Endothelial cell of umbilical vein (primary cell): ENCODE data around the gene FADS2. TPM values are rescaled to one million over a fixed set of nuclear protein-coding genes. Genes with fewer than 3 reads are reported as not detected.

Experiments
- BruUV-seq: library from RNA; stranded (reverse); fragments of 400-500 nt; replicated peaks from 2 replicates; lab custom pipeline; 2021; lab: Mats Ljungman, UMichigan
- CTCF ChIA-PET: fragments of 300-600, 350-600 bp; sonication (Branson Sonifier 250); formaldehyde crosslinking; loops from one replicate; lab custom pipeline; 2021; ENCODE audit warnings: antibody characterized with exemption, inconsistent platforms; lab: Charles Lee
- POLR2A ChIA-PET: fragments of 300-600, 350-600 bp; sonication (Branson Sonifier 250); formaldehyde crosslinking; loops from one replicate; lab custom pipeline; 2021; ENCODE audit warnings: antibody characterized with exemption, inconsistent platforms; lab: Charles Lee
- DNase-seq: peaks from one replicate; pipeline ENCODE4 v3.0.0-alpha.2; 2011; ENCODE audit warnings: low read depth, low spot score
- FAIRE-seq: peaks from 2 replicates; lab custom pipeline; 2011; peaks lifted over from hg19 to GRCh38; lab: Jason Lieb, UNC
- H2AFZ ChIP-seq: 2 replicates; pipeline ENCODE4 v1.6.0; 2012; ENCODE audit warnings: low read depth, low read length, control low read depth, inconsistent platforms
- H3K27ac ChIP-seq: 2 replicates; pipeline ENCODE4 v1.5.1; 2011; ENCODE audit warnings: low read depth, mild to moderate bottlenecking, control low read depth, low read length, moderate library complexity; ENCODE audit not compliant: insufficient read depth
- H3K27me3 ChIP-seq, 2 experiments: 2 replicates each; pipeline versions ENCODE4 v1.6.0 to v1.6.1; 2011; ENCODE audit warnings: low read length in 2 of 2, mixed read lengths in 1 of 2; ENCODE audit not compliant: control insufficient read depth in 2 of 2, insufficient read depth in 2 of 2
- H3K36me3 ChIP-seq, 2 experiments: 2 replicates in 1 of 2; 3 replicates in 1 of 2; pipeline ENCODE4 v1.5.1; 2011; ENCODE audit warnings: low read length in 2 of 2, mild to moderate bottlenecking in 1 of 2, moderate library complexity in 1 of 2; ENCODE audit not compliant: control insufficient read depth in 2 of 2, insufficient read depth in 2 of 2; ENCODE audit errors: extremely low read depth in 1 of 2
- H3K4me1 ChIP-seq: 3 replicates; pipeline ENCODE4 v1.5.1; 2011; ENCODE audit warnings: mild to moderate bottlenecking, low read length; ENCODE audit not compliant: control insufficient read depth, insufficient read depth; ENCODE audit errors: extremely low read depth
- H3K4me2 ChIP-seq: 2 replicates; pipeline ENCODE4 v1.6.1; 2011; ENCODE audit warnings: low read length, control low read depth, mixed read lengths; ENCODE audit not compliant: insufficient read depth
- H3K4me3 ChIP-seq, 3 experiments: fragments of 200-600 bp in 1 of 3; sonication (generic), shearing (Covaris generic) in 1 of 3; replicated peaks in 1 of 3; 2 replicates each; pipeline ENCODE4 v1.5.1; 2011 to 2016; ENCODE audit warnings: control low read depth in 3 of 3, low read length in 3 of 3, mild to moderate bottlenecking in 2 of 3, inconsistent platforms in 1 of 3, low read depth in 1 of 3, moderate library complexity in 1 of 3; ENCODE audit not compliant: insufficient read depth in 1 of 3
- H3K79me2 ChIP-seq: 2 replicates; pipeline ENCODE4 v1.6.0; 2012; ENCODE audit warnings: low read length, inconsistent platforms; ENCODE audit not compliant: control insufficient read depth, insufficient read depth
- H3K9ac ChIP-seq: replicated peaks from 2 replicates; pipeline ENCODE3; 2011; ENCODE audit warnings: low read length, control low read depth; ENCODE audit not compliant: insufficient read depth; ENCODE audit errors: extremely low read depth
- H3K9me1 ChIP-seq: replicated peaks from 3 replicates; pipeline ENCODE4 v1.6.0; 2011; ENCODE audit warnings: mild to moderate bottlenecking, low read length; ENCODE audit not compliant: control insufficient read depth, insufficient read depth; ENCODE audit errors: extremely low read depth
- H3K9me3 ChIP-seq: replicated peaks from 2 replicates; pipeline ENCODE4 v1.5.1; 2012; ENCODE audit warnings: low read length, inconsistent platforms; ENCODE audit not compliant: control insufficient read depth, insufficient read depth
- H4K20me1 ChIP-seq: replicated peaks from 2 replicates; pipeline ENCODE3; 2011; ENCODE audit warnings: mild to moderate bottlenecking, low read length; ENCODE audit not compliant: control insufficient read depth, insufficient read depth; ENCODE audit errors: extremely low read depth
- EZH2 ChIP-seq: IDR thresholded peaks from 2 replicates; pipeline ENCODE4 v1.6.1; 2012; ENCODE audit warnings: borderline replicate concordance, low read depth, mild to moderate bottlenecking, moderate library complexity, low read length, inconsistent platforms; ENCODE audit not compliant: severe bottlenecking
- FOS ChIP-seq: IDR thresholded peaks from 2 replicates; pipeline ENCODE4 v1.6.1; 2011; ENCODE audit warnings: mild to moderate bottlenecking, low read length, moderate library complexity, borderline replicate concordance; ENCODE audit not compliant: insufficient read depth
- GATA2 ChIP-seq: IDR thresholded peaks from 2 replicates; pipeline ENCODE4 v1.7.0; 2011; ENCODE audit warnings: low read depth, mild to moderate bottlenecking, moderate library complexity, mixed read lengths, low read length; ENCODE audit not compliant: insufficient read length, insufficient read depth
- JUN ChIP-seq: IDR thresholded peaks from 2 replicates; pipeline ENCODE4 v1.6.1; 2011; ENCODE audit warnings: borderline replicate concordance, low read depth; ENCODE audit not compliant: insufficient read length, insufficient read depth
- MYC ChIP-seq: IDR thresholded peaks from one replicate; pipeline ENCODE4 v1.6.1; 2011; ENCODE audit warnings: mild to moderate bottlenecking, low read depth, low read length
- POLR2A ChIP-seq: IDR thresholded peaks from 2 replicates; pipeline ENCODE4 v1.6.1; 2012; ENCODE audit warnings: low read depth, mild to moderate bottlenecking, control low read depth, low read length
- POLR2AphosphoS5 ChIP-seq: IDR thresholded peaks from 2 replicates; pipeline ENCODE4 v1.6.1; 2012; ENCODE audit warnings: low read depth, mild to moderate bottlenecking, control low read depth, low read length, moderate library complexity; ENCODE audit not compliant: insufficient read depth
- dilution Hi-C: fragments of 300-500 bp; cut with MboI; formaldehyde crosslinking; loops from one replicate; pipeline ENCODE4 v1.15.0; 2019; ENCODE audit warnings: low sequenced_read_pairs; ENCODE audit not compliant: extremely low pct_ligation_motif_present
- intact Hi-C: fragments of 100-400 bp; cut with micrococcal nuclease; formaldehyde crosslinking; loops from one replicate; pipeline ENCODE4 v1.10.0; 2022
- polyA plus RNA-seq, 4 experiments: library from polyadenylated mRNA; depleted of rRNA in 3 of 4; stranded (reverse) in 3 of 4; unstranded in 1 of 4; fragments of >200 nt; gene quantifications; 2 replicates each; pipeline versions ENCODE4 v1.2.1 to v1.2.3, GENCODE V29; 2011 to 2012; ENCODE audit warnings: missing spikeins in 1 of 4
- total RNA-seq: library from RNA; stranded (reverse); gene quantifications from 2 replicates; pipeline ENCODE4 v1.2.3, GENCODE V29; 2021
- TF ChIP-seq, protein P1 (sequence below), 2 donors: IDR thresholded peaks; 1 replicate in 1 of 2; 2 replicates in 1 of 2; pipeline ENCODE4 v1.5.1; 2011; ENCODE audit warnings: low read length in 2 of 2, mild to moderate bottlenecking in 2 of 2, moderate library complexity in 2 of 2, control low read depth in 1 of 2, inconsistent platforms in 1 of 2, low read depth in 1 of 2; ENCODE audit not compliant: insufficient read depth in 1 of 2; ENCODE audit errors: extremely low read depth in 1 of 2
- TF ChIP-seq, protein P2 (sequence below): IDR thresholded peaks from 2 replicates; pipeline ENCODE4 v1.6.1; 2011; ENCODE audit not compliant: insufficient read depth, insufficient read length

FADS2 gene
- total and polyA plus RNA-seq, 2 donors (not counting 3 experiments of a cell fraction or from before 2014, with no cell fraction given), result 668 to 898 TPM

DNA sequence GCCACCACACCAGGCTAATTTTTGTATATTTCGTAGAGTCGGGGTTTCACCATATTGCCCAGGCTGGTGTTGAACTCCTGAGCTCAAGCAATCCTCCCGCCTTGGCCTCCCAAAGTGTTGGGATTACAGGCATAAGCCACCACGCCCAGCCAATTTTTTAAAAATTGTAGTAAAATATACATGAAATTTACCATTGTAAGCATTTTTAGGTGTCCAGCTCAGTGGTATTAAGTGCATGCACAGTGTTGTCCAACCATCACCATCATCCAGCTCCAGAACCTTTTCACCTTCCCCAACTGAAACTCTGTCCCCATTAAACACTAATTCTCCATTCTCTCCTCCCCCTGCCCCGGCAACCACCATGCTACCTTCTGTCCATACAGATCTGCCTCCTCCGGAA lies 54.8 kb downstream of the FADS2 start:
- no peak overlapping the region for H3K4me3 ChIP-seq
- no peaks in the 10 kb centered on the region for H3K9me3 ChIP-seq
- BruUV-seq, result no TSS peak
- H3K27me3 ChIP-seq, result no peaks in the 10 kb centered on the region
- H4K20me1 ChIP-seq, result no peaks in the 10 kb centered on the region
- H3K79me2 ChIP-seq, result peaks cover 66% of the 10 kb centered on the region
- dilution Hi-C loops, result no loop called here
- FAIRE-seq (no peak), DNase-seq (no peak)
- CTCF ChIA-PET, result interaction anchor here (1.1 to 3.1 kb wide), 3 partner anchors 12 to 226 kb away, joined by 3 to 19 read pairs (median 13); no protein-coding TSS in a partner anchor
- no peak overlapping the region for H3K27ac ChIP-seq
- POLR2A ChIA-PET, result interaction anchor here (0.6 kb wide), 1 partner anchor 8 kb away, joined by 8 read pairs; no protein-coding TSS in a partner anchor
- TF ChIP-seq, protein P1, sequence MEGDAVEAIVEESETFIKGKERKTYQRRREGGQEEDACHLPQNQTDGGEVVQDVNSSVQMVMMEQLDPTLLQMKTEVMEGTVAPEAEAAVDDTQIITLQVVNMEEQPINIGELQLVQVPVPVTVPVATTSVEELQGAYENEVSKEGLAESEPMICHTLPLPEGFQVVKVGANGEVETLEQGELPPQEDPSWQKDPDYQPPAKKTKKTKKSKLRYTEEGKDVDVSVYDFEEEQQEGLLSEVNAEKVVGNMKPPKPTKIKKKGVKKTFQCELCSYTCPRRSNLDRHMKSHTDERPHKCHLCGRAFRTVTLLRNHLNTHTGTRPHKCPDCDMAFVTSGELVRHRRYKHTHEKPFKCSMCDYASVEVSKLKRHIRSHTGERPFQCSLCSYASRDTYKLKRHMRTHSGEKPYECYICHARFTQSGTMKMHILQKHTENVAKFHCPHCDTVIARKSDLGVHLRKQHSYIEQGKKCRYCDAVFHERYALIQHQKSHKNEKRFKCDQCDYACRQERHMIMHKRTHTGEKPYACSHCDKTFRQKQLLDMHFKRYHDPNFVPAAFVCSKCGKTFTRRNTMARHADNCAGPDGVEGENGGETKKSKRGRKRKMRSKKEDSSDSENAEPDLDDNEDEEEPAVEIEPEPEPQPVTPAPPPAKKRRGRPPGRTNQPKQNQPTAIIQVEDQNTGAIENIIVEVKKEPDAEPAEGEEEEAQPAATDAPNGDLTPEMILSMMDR (IDR thresholded peaks at IDR 0.05; ENCODE audit: extremely low read depth in 1 of 2, insufficient read depth in 1 of 2, low read depth in 1 of 2, low read length in 2 of 2), result no peak
- TF ChIP-seq EZH2 (no peak), MYC (no peak), GATA2 (no peak), POLR2A (no peak), JUN (no peak)
- H2AFZ ChIP-seq, result no peak overlapping the region
- intact Hi-C loops, result no loop called here
- H3K4me1 ChIP-seq, result peaks cover 19% of the 10 kb centered on the region
- H3K36me3 ChIP-seq, result peaks cover 11 to 26% of the 10 kb centered on the region in 2 experiments
- no peaks in the 10 kb centered on the region for H3K9me1 ChIP-seq
- H3K9ac ChIP-seq, result no peak overlapping the region
- H3K4me2 ChIP-seq, result no peak overlapping the region

DNA sequence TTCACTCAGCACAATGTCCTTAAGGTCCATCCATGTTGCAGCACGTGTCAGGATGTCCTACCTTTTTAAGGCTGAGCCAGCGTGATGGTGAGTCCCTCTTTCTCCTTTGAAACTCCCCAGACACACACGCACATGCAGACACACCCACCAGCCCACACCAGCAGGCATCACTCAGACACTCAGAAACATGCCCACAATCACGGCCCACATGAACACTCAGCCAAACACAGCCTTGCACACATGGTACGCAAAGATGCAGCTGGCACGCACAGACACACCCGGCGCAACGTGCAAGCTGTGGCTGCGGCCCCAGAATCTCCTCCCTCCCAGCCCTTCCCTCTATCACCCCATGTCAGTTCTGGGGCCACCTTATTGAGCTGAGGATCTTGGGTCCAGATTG lies 55.2 kb downstream of the FADS2 start:
- Histone ChIP-seq H3K79me2 (peaks cover 67% of the 10 kb centered on the region), H3K9me1 (no peaks in the 10 kb centered on the region), H3K4me3 (no peak overlapping the region), H3K9ac (no peak overlapping the region), H3K36me3 (peaks cover 11 to 21% of the 10 kb centered on the region in 2 experiments), H3K27me3 (no peaks in the 10 kb centered on the region), H3K4me2 (no peak overlapping the region), H2AFZ (no peak overlapping the region), H3K9me3 (no peaks in the 10 kb centered on the region), H3K27ac (no peak overlapping the region), H3K4me1 (peaks cover 22% of the 10 kb centered on the region), H4K20me1 (no peaks in the 10 kb centered on the region)
- CTCF ChIA-PET, result interaction anchor here (0.7 to 3.1 kb wide), 5 partner anchors 12 to 225 kb away, joined by 3 to 19 read pairs (median 3); no protein-coding TSS in a partner anchor
- DNase-seq (no peak), FAIRE-seq (no peak)
- dilution Hi-C loops (no loop called here), intact Hi-C loops (no loop called here)
- no TSS peak for BruUV-seq
- POLR2A ChIA-PET, result no interaction called here
- TF ChIP-seq JUN, result no peak
- TF ChIP-seq, protein P2, sequence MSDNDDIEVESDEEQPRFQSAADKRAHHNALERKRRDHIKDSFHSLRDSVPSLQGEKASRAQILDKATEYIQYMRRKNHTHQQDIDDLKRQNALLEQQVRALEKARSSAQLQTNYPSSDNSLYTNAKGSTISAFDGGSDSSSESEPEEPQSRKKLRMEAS, result no peak
- no peak for TF ChIP-seq EZH2
- no peak for TF ChIP-seq POLR2AphosphoS5
- TF ChIP-seq, protein P1 (IDR thresholded peaks at IDR 0.05; ENCODE audit: extremely low read depth in 1 of 2, insufficient read depth in 1 of 2, low read depth in 1 of 2, low read length in 2 of 2), result no peak
- TF ChIP-seq GATA2, result no peak
- TF ChIP-seq POLR2A, result no peak
- no peak for TF ChIP-seq FOS
- no peak for TF ChIP-seq MYC
